NCI-H1105 treated with DMSO at 0.1 percent for 48 hours (cell line): ENCODE data around the gene CBLL1.

Source experiments
- DNase-seq: peaks from one replicate; lab custom pipeline; 2025; lab: John Stamatoyannopoulos, UW

Gene CBLL1

DNA sequence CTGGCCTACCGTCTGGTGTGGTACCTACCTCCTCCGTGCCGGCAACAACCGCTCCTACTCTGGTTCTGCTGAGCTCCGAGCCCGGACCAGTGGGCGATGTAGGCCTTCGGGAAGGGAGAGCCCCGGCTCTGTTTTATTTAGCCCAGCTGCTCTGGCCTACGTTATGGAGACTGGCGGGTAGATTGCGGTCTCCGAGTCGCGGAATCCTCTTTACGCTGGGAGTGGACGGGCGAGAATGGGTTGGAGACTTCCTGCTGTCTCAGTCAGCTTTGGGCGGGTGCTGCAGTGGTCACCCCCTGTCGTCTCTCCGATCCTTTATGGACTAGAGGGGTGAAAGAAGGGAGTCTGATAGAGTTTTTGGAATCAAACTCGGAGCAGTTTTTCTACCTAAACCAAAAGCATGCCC, 406 bp downstream of the CBLL1 start:
- DNase-seq = no peak

DNA sequence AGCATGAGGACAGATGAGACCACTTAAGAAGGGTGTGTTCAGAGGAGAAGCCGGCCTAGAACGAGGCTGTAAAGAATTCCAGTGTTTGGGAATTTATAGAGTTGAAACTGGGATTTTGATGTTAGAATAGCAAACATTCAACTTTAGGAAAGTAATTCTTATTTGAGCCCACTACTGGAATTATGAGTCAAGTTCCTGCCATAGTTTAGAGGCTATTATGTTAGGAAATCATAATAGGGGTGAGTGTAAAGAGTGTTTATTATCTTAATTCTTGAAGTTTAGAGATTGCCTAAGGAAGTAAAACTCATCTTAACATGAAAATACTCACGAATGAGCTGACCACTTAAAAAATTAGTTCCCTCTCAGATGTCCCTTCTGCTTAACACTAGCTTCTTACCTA, 2.1 kb downstream of the CBLL1 start:
- DNase-seq = no peak

DNA sequence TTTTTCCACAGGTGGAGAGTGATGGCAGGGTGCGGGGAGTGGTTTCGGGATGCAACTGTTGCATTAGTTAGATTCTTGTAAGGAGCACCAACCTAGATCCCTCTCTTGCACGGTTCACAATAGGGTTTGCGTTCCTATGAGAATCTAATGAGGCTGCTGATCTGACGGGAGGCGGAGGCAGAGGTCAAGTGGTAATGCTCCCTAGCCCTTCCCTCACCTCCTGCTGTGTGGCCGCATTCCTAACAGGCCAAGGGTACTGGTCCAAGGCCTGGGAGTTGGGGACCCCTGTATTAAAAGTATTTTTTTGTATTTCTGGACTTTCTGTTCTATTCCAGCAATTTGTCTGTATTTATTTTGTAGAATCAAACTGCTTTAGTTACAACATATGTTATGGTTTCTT, 7.2 kb downstream of the CBLL1 start:
- no peak for DNase-seq

- no peak for DNase-seq
These were observed 10.7 kb downstream of the CBLL1 start for GRCh38 chr7:107754642-107755041.

DNA sequence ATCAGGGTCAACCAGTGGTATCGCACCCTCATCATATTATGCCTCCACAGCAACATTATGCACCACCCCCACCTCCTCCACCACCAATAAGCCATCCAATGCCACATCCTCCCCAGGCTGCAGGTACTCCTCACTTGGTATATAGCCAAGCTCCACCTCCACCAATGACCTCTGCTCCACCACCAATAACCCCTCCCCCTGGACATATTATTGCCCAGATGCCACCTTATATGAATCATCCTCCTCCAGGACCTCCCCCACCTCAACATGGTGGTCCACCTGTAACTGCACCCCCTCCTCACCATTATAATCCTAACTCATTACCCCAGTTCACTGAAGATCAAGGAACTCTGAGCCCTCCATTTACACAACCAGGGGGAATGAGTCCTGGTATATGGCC, 14.7 kb downstream of the CBLL1 start:
- no peak for DNase-seq

GRCh38 chr7:107767391-107767790, 23.4 kb downstream of the CBLL1 start:
- DNase-seq = no peak

GRCh38 chr7:107768263-107768662, 24.3 kb downstream of the CBLL1 start:
- DNase-seq = no peak

GRCh38 chr7:107773027-107773426, 29.1 kb downstream of the CBLL1 start:
- no peak for DNase-seq

GRCh38 chr7:107777702-107778101, 33.8 kb downstream of the CBLL1 start:
- DNase-seq = no peak

- DNase-seq = no peak
These were observed 34.3 kb downstream of the CBLL1 start for GRCh38 chr7:107778283-107778682.

GRCh38 chr7:107779647-107780099, 35.7 kb downstream of the CBLL1 start:
- DNase-seq = no peak

DNA sequence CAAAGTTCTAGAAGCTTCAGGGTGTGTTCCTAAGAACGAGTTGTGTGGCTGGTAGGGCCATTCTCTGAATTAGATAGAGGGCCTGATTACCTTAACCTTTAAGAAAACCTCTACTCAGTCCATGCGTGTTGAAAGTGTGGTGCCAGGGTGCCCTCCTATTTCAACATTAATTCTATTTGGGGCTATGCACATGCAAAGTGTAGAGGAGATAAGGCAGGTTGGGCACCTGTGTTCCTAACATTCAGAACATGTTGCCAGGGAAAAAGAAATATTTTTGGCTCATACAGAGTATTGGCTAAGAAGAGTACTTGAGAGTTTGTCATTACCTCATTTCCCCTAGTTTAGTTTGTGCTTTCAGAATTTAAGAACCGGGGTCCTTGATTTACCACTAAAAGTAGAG, 38.4 kb downstream of the CBLL1 start:
- no peak for DNase-seq

DNA sequence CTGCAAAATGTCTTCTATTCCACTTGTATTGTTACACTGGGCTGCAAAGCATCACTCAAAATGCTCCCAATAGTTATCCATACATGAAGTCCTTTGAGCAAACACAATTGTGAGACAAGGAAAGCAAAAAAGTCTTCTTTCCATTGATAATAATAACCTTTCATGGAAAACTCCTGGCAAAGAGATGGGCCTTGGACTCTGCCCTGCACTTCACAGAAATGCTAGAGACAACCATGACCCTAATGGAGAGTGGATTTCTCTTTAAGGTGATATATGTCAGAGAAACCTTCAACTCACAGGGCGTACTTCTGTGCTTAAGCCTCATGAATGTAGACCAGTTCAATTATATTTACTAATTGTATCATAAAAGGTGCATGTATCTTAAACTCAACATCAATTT, 39.7 kb downstream of the CBLL1 start:
- DNase-seq = no peak

DNA sequence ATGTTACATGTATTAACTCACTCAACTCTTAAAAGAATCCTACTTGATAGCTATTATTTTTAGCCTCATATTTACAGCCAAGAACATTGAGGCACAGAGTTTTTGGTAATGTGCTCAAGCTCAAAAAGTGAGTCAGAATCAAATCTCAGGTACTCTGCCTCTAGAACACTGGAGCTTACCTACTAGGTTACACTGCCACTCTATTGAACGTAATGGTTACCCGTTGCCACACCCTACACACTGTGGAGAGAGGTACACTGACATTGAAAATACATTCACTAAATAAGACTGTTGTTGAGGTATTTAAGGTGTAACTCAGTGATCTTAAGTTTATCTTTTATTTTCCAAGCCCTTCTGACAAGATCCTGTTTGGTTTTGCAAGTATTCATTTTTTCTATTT, 41.2 kb downstream of the CBLL1 start:
- DNase-seq = no peak

DNA sequence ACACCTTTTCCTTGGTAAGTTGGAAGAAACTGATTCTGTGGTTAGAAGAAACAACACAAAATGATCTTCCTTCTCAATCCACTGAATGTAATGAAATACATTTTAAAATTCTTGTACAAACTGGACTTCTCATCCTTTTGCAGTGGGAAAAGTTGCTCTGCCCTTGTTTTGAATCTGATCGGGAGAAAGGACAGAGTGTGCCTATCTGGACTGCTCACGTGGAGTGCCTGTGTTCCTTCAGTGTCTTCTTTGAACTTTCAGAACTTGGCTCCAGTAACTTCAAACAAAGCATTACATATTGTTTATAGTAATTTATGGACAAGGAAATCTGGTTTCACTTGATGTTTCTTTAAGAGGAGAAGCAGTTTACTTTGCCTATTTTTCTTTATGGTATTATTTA, 42.0 kb downstream of the CBLL1 start:
- no peak for DNase-seq

GRCh38 chr7:107788216-107788615, 44.3 kb downstream of the CBLL1 start:
- no peak for DNase-seq

- no peak for DNase-seq
These were observed 44.7 kb downstream of the CBLL1 start for GRCh38 chr7:107788662-107789061.

- DNase-seq = no peak
These were observed 45.7 kb downstream of the CBLL1 start for GRCh38 chr7:107789647-107790046.

- DNase-seq = no peak
These were observed 48.4 kb downstream of the CBLL1 start for GRCh38 chr7:107792364-107792763.

GRCh38 chr7:107799647-107800264, 55.8 kb downstream of the CBLL1 start:
- no peak for DNase-seq

DNA sequence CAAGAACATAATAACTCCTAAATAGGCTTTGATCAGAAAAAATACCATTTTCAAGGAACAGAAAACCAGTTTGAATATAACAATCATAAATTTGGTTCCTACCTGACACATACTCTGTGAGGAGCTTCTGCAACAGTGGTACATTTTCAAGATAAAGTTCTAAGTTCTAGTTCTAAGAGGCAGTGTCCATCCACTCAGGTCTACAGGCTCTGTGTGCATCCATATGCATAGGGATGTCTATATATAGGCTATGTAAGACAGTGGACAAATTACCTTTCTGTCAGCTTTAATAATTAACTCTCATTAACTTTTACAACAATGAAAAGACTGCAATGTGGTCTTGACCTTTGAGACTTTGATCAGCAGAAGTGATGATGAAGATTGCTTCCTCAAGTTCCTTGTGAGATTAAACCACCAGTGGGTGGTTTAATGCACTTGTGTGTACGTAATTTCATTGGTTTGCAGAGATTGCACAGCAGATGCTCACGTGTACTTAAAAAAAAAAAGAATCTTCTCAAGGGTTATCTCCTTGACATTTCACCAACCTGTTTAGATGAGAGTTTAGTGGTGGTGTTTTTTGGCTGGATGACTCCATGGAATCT, 59.2 kb downstream of the CBLL1 start, which contains the start of gene SLC26A3:
Gene SLC26A3 (minus strand): TSS at position 215 of the 602 bp plus-strand sequence. CDS start 8,714 bp downstream, outside the sequence.
- no peak for DNase-seq

DNA sequence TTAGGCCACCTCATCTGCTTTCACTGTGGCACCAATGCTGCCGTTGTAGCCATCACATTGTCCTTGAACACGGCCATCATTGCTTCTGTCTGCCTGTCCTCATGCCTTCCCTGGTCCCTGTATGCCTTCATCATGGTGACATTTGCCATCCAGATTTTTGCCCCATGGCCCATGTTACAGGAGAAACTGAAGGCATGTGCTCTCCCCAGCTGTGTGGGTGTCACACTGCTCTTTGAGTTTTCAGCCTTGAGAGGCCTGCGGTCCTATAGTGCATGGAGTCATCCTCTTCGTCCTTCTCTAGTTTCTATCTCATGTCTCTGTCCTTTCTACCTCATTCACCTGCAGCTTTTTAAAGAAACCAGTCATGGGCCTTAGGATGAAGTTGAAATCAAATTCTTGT, 65.2 kb downstream of the CBLL1 start:
- no peak for DNase-seq

DNA sequence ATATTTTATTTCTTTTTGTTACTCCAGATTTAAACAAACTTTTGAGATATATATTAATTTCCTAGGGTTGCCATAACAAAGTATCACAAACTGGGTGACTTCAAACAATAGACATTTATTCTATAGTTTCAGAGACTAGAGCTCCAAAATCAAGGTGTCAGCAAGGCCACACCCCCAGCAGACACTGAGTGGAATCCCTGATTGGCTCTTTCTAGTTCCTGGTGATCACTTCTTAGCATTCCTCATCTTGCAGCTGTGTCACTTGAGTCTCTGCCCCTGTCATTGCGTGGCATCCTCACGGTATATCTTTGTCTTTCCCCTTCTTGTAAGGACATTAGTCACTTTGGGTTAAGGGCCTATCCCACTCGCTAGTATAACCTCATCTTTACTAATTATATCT, 66.7 kb downstream of the CBLL1 start:
- DNase-seq = no peak
